GM12892 (cell line): ENCODE results near the gene CLDN15.

Experiments
- POLR2A ChIP-seq: IDR thresholded peaks from 2 replicates; pipeline ENCODE4 v1.6.1; 2011; ENCODE audit warnings: low read depth, low read length, control low read depth
- POLR2AphosphoS5 ChIP-seq: IDR thresholded peaks from 2 replicates; pipeline ENCODE4 v1.6.1; 2011; ENCODE audit warnings: low read depth, low read length, control low read depth
- TAF1 ChIP-seq: IDR thresholded peaks from 2 replicates; pipeline ENCODE4 v1.6.1; 2011; ENCODE audit warnings: low read depth, mild to moderate bottlenecking, control low read depth, low read length, borderline replicate concordance

- TF ChIP-seq POLR2AphosphoS5 = no peak
- TF ChIP-seq POLR2A = no peak
- TF ChIP-seq TAF1 = no peak
These were observed 30.1 kb downstream of the CLDN15 start for GRCh38 chr7:101207459-101207858.
